ENCODE data around the gene IRF7.

DNA sequence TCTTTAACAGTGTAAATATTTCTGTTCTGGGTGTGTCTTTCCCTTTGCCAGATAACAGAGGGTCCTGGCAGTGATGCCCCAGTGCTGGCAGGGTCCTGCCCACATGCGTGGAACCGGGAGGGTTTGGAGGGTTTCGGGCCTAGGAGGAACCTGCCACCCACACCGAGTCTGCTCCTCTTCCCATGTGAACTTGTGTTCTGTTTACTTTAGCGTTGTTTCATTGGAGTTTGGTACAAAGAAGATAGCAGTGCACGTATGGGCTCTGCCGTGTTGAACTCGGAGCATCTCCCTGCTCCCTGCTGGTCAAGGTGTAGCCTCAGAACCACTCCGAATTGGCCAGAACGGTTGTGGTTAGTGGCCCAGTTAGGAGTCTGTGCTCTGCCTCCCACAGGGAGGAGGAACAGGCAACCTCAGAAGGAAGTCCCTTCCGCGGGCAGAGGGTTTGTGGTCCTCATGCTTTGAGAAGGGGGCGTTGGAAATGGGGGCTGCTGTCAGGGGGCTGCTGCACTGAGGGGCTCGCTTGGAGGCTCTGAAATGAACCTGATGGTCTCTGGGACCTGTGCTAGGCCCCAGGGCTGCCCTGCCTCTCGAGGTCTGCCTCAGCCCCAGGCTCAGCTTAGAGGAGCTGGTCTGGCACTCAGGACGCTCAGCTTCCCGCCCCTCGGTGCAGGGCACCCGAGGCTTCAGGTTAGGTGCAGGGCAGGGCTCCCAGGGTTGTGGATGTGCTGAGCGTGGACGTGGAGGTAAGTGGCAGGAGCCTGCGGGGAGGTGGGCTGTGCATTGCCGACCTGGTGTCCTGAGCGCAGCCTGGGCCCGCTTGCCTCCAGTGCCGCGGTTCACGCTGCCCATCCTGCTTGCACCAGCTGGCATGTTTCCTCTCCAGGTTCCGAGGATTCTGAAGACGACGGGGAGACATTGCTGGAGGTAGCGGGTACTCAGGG is 29.1 kb downstream of the IRF7 start:
- no peak for TF ChIP-seq EZH2 (IDR thresholded peaks at IDR 0.05; ENCODE audit: insufficient read depth, poor library complexity, severe bottlenecking)
- no peak for TF ChIP-seq EZH2phosphoT487 (IDR thresholded peaks at IDR 0.05; ENCODE audit: insufficient read depth, low read depth)

All from GM23248 (cell line).